Smooth muscle cell (in vitro differentiated cells): ENCODE data around the gene POLR2L. TPM values are rescaled to one million over a fixed set of nuclear protein-coding genes. Genes with fewer than 3 reads are reported as not detected.

Experiments
- DNase-seq: peaks from one replicate; lab custom pipeline; 2025; ENCODE audit not compliant: unreplicated experiment; lab: John Stamatoyannopoulos, UW
- H2AFZ ChIP-seq: fragments of 200-600 bp; sonication (generic); 2 replicates; pipeline ENCODE4 v1.6.0; 2016; ENCODE audit warnings: antibody characterized with exemption, low read depth, mild to moderate bottlenecking
- H3F3A ChIP-seq: fragments of 200-600 bp; sonication (generic); 2 replicates; pipeline ENCODE4 v1.6.0; 2017; ENCODE audit warnings: antibody characterized with exemption, low read depth
- H3K27ac ChIP-seq: fragments of 200-600 bp; sonication (generic); 2 replicates; pipeline ENCODE4 v1.5.1; 2016; ENCODE audit warnings: low read depth, mild to moderate bottlenecking
- H3K27me3 ChIP-seq: fragments of 200-600 bp; sonication (generic); 2 replicates; pipeline ENCODE4 v1.6.1; 2016; ENCODE audit warnings: low read depth, mild to moderate bottlenecking
- H3K36me3 ChIP-seq: fragments of 200-600 bp; sonication (generic); 2 replicates; pipeline ENCODE4 v1.5.1; 2016; ENCODE audit warnings: low read depth
- H3K4me1 ChIP-seq: fragments of 200-600 bp; sonication (generic); 2 replicates; pipeline ENCODE4 v1.5.1; 2016; ENCODE audit warnings: low read depth
- H3K4me2 ChIP-seq: fragments of 200-600 bp; sonication (generic); 2 replicates; pipeline ENCODE4 v1.6.0; 2016; ENCODE audit warnings: mild to moderate bottlenecking
- H3K4me3 ChIP-seq: fragments of 200-600 bp; sonication (generic); 2 replicates; pipeline ENCODE4 v1.5.1; 2016; ENCODE audit warnings: mild to moderate bottlenecking
- H3K79me2 ChIP-seq: fragments of 200-600 bp; sonication (generic); 2 replicates; pipeline ENCODE4 v1.6.0; 2016; ENCODE audit warnings: low read depth, mild to moderate bottlenecking
- H3K9ac ChIP-seq: fragments of 200-600 bp; sonication (generic); 2 replicates; pipeline ENCODE4 v1.6.0; 2016; ENCODE audit warnings: low read depth
- H3K9me3 ChIP-seq: fragments of 200-600 bp; sonication (generic); replicated peaks from 2 replicates; pipeline ENCODE4 v1.5.1; 2016; ENCODE audit warnings: low read depth
- H4K20me1 ChIP-seq: fragments of 200-600 bp; sonication (generic); 2 replicates; pipeline ENCODE4 v1.6.0; 2016; ENCODE audit warnings: low read depth
- WGBS: methylation state at CpG from one replicate; pipeline ENCODE4 v1.1.7; 2016; ENCODE audit warnings: low lambda C conversion rate; 5-methylcytosine and 5-hydroxymethylcytosine counted together
- polyA plus RNA-seq: library from polyadenylated mRNA; unstranded; fragments of >200 nt; fragmentation: Nextera tagmentation; extraction: Ambion mirVana; gene quantifications from 2 replicates; pipeline ENCODE4 v1.2.1, GENCODE V29; 2016
- total RNA-seq: library from RNA; depleted of rRNA; stranded (reverse); fragments of >200 nt; gene quantifications from 2 replicates; pipeline ENCODE4 v1.2.3, GENCODE V29; 2014
- TF ChIP-seq, protein P1 (sequence below): fragments of 200-600 bp; sonication (generic); IDR thresholded peaks from 2 replicates; pipeline ENCODE4 v1.5.1; 2017; ENCODE audit warnings: borderline replicate concordance, mild to moderate bottlenecking, antibody characterized with exemption; ENCODE audit not compliant: insufficient read depth, poor library complexity, severe bottlenecking

The POLR2L gene
- total and polyA plus RNA-seq, 2 experiments from 2014 or later, result 51.4 to 380 TPM

DNA sequence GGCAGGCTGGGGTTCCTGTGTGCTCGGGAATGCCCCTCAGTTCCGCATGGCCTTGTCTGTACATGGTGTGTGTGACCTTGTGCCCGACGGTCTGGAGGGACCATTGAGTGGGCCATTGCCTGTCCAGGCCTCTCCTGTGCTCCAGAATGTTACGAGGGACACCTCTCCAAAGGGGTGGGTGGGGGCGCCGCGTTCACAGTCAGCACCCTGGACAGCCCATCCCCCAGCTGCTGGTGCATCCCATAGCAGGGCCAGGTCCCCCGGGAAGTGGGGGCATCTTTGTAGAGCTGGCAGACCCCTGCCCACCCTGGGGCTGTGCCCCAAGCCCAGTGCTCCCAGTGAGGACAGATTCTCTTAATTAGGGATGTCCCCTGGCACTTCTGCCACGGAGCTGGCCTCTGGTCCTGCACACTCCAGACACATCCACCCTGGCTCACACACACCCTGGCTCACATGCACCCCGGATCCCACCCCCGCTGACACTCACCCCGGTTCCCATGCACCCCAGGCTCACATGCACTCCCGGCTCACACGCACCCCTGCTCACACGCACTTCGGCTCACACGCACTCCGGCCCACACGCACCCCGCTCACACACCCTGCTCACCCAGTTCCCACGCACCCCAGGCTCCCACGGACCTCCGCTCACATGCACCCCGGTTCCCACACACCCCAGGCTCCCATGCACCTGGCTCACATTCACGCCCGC is 15.9 kb upstream of the POLR2L start:
- TF ChIP-seq, protein P1, sequence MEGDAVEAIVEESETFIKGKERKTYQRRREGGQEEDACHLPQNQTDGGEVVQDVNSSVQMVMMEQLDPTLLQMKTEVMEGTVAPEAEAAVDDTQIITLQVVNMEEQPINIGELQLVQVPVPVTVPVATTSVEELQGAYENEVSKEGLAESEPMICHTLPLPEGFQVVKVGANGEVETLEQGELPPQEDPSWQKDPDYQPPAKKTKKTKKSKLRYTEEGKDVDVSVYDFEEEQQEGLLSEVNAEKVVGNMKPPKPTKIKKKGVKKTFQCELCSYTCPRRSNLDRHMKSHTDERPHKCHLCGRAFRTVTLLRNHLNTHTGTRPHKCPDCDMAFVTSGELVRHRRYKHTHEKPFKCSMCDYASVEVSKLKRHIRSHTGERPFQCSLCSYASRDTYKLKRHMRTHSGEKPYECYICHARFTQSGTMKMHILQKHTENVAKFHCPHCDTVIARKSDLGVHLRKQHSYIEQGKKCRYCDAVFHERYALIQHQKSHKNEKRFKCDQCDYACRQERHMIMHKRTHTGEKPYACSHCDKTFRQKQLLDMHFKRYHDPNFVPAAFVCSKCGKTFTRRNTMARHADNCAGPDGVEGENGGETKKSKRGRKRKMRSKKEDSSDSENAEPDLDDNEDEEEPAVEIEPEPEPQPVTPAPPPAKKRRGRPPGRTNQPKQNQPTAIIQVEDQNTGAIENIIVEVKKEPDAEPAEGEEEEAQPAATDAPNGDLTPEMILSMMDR, result no peak
- Histone ChIP-seq H3K9ac (no peak overlapping the region), H3F3A (no peaks in the 10 kb centered on the region), H3K4me2 (no peak overlapping the region), H3K79me2 (no peaks in the 10 kb centered on the region), H2AFZ (no peak overlapping the region), H3K27me3 (no peaks in the 10 kb centered on the region), H3K36me3 (no peaks in the 10 kb centered on the region), H4K20me1 (peaks cover 82% of the 10 kb centered on the region), H3K9me3 (no peaks in the 10 kb centered on the region), H3K4me3 (no peak overlapping the region), H3K4me1 (peaks cover 26% of the 10 kb centered on the region), H3K27ac (no peak overlapping the region)
- no peak for DNase-seq
- WGBS, result 92% methylated on average over 14 of the region's 27 CpGs

DNA sequence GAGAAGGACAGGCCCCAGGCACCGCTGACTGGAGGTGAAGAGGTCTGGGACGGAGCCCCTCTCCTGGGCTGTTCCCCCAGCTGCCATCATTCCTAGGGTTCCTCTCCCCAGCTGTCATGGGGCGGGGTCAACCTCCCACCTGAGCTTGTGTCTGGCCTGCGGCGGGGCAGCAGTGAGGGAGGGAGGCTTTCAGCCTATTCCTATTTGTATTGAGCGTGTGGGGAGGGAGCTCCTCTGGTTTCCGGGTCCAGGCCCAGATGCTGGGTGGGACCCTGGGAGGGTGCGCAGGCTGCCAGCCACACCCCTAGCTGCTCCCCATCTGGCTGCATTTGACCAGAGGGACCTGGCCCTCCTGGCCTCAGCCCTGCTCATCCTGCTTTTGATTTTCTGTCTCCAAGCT is 14.1 kb upstream of the POLR2L start:
- no peaks in the 10 kb centered on the region for H3K79me2 ChIP-seq
- TF ChIP-seq, protein P1, result no peak
- H2AFZ ChIP-seq, result no peak overlapping the region
- H3K9ac ChIP-seq, result no peak overlapping the region
- H3K4me2 ChIP-seq, result no peak overlapping the region
- H4K20me1 ChIP-seq, result peaks cover 90% of the 10 kb centered on the region
- 81% methylated on average over 8 of the region's 8 CpGs for whole genome bisulfite sequencing
- no peaks in the 10 kb centered on the region for H3K27me3 ChIP-seq
- H3K4me1 ChIP-seq, result peaks cover 20% of the 10 kb centered on the region
- H3K4me3 ChIP-seq, result no peak overlapping the region
- H3K27ac ChIP-seq, result no peak overlapping the region
- no peak for DNase-seq
- H3K36me3 ChIP-seq, result no peaks in the 10 kb centered on the region
- no peaks in the 10 kb centered on the region for H3F3A ChIP-seq
- no peaks in the 10 kb centered on the region for H3K9me3 ChIP-seq

DNA sequence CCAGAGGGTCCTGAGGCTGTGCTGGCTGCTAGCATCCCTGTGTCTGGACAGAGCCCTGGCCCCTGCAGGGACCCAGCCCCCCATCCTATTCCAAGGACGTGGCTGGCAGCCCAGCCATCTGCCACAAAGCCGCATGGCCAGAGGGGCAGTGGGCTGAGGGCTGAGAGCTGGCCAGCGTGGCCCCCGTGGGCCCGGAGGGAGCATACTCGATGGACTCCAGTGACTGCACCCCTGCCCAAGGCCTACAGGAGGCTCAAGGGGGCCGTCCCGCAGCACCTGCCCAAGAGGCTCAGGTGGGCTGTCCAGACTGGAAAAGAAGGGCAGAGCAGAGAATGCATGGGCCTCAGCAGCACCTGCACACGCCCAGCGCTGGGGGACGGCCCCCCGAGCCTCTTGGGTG is 13.5 kb upstream of the POLR2L start:
- Histone ChIP-seq H3K36me3 (no peaks in the 10 kb centered on the region), H3K9ac (no peak overlapping the region), H3F3A (no peaks in the 10 kb centered on the region), H2AFZ (no peak overlapping the region), H3K9me3 (no peaks in the 10 kb centered on the region), H3K4me3 (no peak overlapping the region), H3K27me3 (peaks cover under 1% of the 10 kb centered on the region), H3K27ac (no peak overlapping the region), H4K20me1 (peaks cover 92% of the 10 kb centered on the region), H3K4me1 (peaks cover 24% of the 10 kb centered on the region), H3K79me2 (no peaks in the 10 kb centered on the region), H3K4me2 (no peak overlapping the region)
- TF ChIP-seq, protein P1, result no peak
- no peak for DNase-seq
- WGBS, result 96% methylated on average over 12 of the region's 12 CpGs

DNA sequence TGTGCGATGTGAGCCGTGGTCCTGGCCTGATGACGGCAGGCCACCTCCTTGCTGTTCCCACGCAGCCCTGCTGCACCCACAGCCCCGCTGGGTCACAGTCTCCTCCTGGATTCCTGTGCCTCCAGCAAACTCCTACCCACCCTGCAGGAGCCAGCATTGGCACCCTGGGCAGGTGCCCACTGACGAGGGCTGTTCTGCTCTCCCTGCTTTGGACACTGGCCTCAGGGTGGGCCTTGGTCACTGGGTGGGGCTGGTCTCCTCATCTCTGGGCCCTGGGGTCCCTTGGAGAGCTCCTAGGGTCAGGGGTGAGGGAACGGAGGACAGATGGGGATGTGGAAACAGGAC is 13.0 kb upstream of the POLR2L start:
- no peaks in the 10 kb centered on the region for H3F3A ChIP-seq
- no peak overlapping the region for H3K27ac ChIP-seq
- no peaks in the 10 kb centered on the region for H3K36me3 ChIP-seq
- H3K9ac ChIP-seq, result no peak overlapping the region
- no peaks in the 10 kb centered on the region for H3K9me3 ChIP-seq
- H3K4me1 ChIP-seq, result peaks cover 28% of the 10 kb centered on the region
- no peaks in the 10 kb centered on the region for H3K79me2 ChIP-seq
- H3K4me2 ChIP-seq, result no peak overlapping the region
- WGBS, result 90% methylated on average over 4 of the region's 7 CpGs
- H3K4me3 ChIP-seq, result no peak overlapping the region
- TF ChIP-seq, protein P1, result no peak
- H4K20me1 ChIP-seq, result peaks cover 92% of the 10 kb centered on the region
- DNase-seq, result no peak
- no peak overlapping the region for H2AFZ ChIP-seq
- H3K27me3 ChIP-seq, result peaks cover 6% of the 10 kb centered on the region
